HEK293T (cell line): Measurements from ENCODE around the gene ANKRD33.

ENCODE experiments used
- BHLHE40 ChIP-seq: fragments of 450-650 bp; IDR thresholded peaks from 2 replicates; pipeline ENCODE4 v1.6.1; 2016; ENCODE audit warnings: mild to moderate bottlenecking, moderate library complexity, borderline replicate concordance
- CTBP1 ChIP-seq: fragments of 450-650 bp; IDR thresholded peaks from 2 replicates; pipeline ENCODE4 v1.6.1; 2016; ENCODE audit warnings: borderline replicate concordance
- ELF4 ChIP-seq: fragments of 450-650 bp; IDR thresholded peaks from 2 replicates; pipeline ENCODE4 v1.6.1; 2017; ENCODE audit warnings: antibody characterized with exemption
- FOXM1 ChIP-seq: fragments of 450-650 bp; IDR thresholded peaks from 2 replicates; pipeline ENCODE4 v1.6.1; 2017; ENCODE audit warnings: mild to moderate bottlenecking, borderline replicate concordance
- PKNOX1 ChIP-seq: fragments of 450-650 bp; IDR thresholded peaks from 2 replicates; pipeline ENCODE4 v1.6.1; 2016
- SP1 ChIP-seq: fragments of 450-650 bp; IDR thresholded peaks from 2 replicates; pipeline ENCODE4 v1.6.1; 2017
- SUZ12 ChIP-seq: fragments of 450-650 bp; IDR thresholded peaks from 2 replicates; pipeline ENCODE4 v1.6.1; 2016; ENCODE audit warnings: mild to moderate bottlenecking
- TARDBP ChIP-seq: fragments of 450-650 bp; IDR thresholded peaks from 2 replicates; pipeline ENCODE4 v1.6.1; 2016
- ZNF384 ChIP-seq: fragments of 450-650 bp; IDR thresholded peaks from 2 replicates; pipeline ENCODE4 v1.6.1; 2016

GRCh38 chr12:51911788-51912711 lies 24.1 kb downstream of the ANKRD33 start:
- TF ChIP-seq SUZ12 (no peak), BHLHE40 (no peak), ELF4 (no peak), SP1 (no peak), FOXM1 (no peak), PKNOX1 (no peak), ZNF384 (no peak), CTBP1 (no peak), TARDBP (no peak)
